Tibial artery (tissue), 4 donors: Measurements from ENCODE around the gene TIMM10.

ENCODE experiments used
- DNase-seq, 2 donors: peaks; one replicate each; pipeline ENCODE4 v3.0.0-alpha.2; 2019
- H3K27ac ChIP-seq, 2 donors: fragments of 200-600 bp; sonication (generic) in 1 of 2; 1 replicate in 1 of 2; 2 replicates in 1 of 2; pipeline ENCODE4 v1.5.1; 2018 to 2019; ENCODE audit warnings: mild to moderate bottlenecking in 1 of 2
- H3K27me3 ChIP-seq, 2 donors: fragments of 200-600 bp; sonication (generic) in 1 of 2; one replicate each; pipeline versions ENCODE4 v1.5.1 to v1.6.0; 2016 to 2019
- H3K36me3 ChIP-seq, 3 donors: fragments of 200-600 bp; sonication (generic) in 2 of 3; one replicate each; pipeline ENCODE4 v1.5.1; 2016 to 2019; ENCODE audit warnings: mild to moderate bottlenecking in 2 of 3
- H3K4me1 ChIP-seq, 4 donors: fragments of 200-600 bp; sonication (generic) in 2 of 4; 1 replicate in 3 of 4; 2 replicates in 1 of 4; pipeline ENCODE4 v1.5.1; 2016 to 2019
- H3K4me3 ChIP-seq, 2 donors: fragments of 200-600 bp; sonication (generic) in 1 of 2; 1 replicate in 1 of 2; 2 replicates in 1 of 2; pipeline ENCODE4 v1.5.1; 2018 to 2019; ENCODE audit warnings: mild to moderate bottlenecking in 2 of 2
- H3K9me3 ChIP-seq, 3 donors: fragments of 200-600 bp; sonication (generic) in 1 of 3; one replicate each; pipeline ENCODE4 v1.5.1; 2016 to 2019
- CTCF ChIP-seq, 2 experiments: fragments of 200-600 bp in 1 of 2; fragments of 450-650 bp in 1 of 2; IDR thresholded peaks; one replicate each; pipeline ENCODE4 v1.5.1; 2017 to 2019; ENCODE audit warnings: antibody characterized with exemption in 2 of 2, mild to moderate bottlenecking in 1 of 2, moderate library complexity in 1 of 2
- intact Hi-C: fragments of 100-400 bp; cut with DNase I; formaldehyde crosslinking; loops from one replicate; pipeline ENCODE4 v1.15.0; 2023; ENCODE audit warnings: low total_unique reads

The TIMM10 gene

DNA sequence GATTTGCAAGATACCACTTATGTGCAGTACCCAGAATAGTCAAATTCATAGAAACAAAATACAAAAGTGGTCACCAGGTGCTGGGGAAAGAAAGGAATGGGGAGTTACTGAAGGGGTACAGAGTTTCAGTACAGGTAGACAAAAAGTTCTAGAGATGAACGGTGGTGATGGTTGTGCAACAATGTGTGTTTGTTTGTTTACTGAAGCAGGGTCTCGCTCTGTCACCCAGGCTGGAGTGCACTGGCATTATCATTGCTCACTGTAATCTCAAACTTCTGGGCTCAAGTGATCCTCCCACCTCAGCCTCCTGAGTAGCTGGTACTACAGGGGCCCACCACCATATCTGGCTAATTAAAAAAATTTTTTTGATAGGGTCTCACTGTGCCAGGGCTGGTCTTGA is 24.8 kb upstream of the TIMM10 start:
- H3K27me3 ChIP-seq: no peaks in the 10 kb centered on the region
- no peak for DNase-seq
- intact Hi-C loops: no loop called here
- no peaks in the 10 kb centered on the region for H3K9me3 ChIP-seq
- TF ChIP-seq CTCF (IDR thresholded peaks at IDR 0.05): no peak
- no peak overlapping the region for H3K4me3 ChIP-seq
- H3K27ac ChIP-seq: no peak overlapping the region
- peaks cover 48 to 97% (median 85%) of the 10 kb centered on the region in 3 donors for H3K36me3 ChIP-seq
- H3K4me1 ChIP-seq: no peaks in the 10 kb centered on the region

GRCh38 chr11:57552479-57552878 is 21.9 kb upstream of the TIMM10 start:
- Histone ChIP-seq H3K9me3 (no peaks in the 10 kb centered on the region), H3K4me3 (no peak overlapping the region), H3K4me1 (no peaks in the 10 kb centered on the region), H3K27me3 (no peaks in the 10 kb centered on the region), H3K27ac (no peak overlapping the region), H3K36me3 (peaks cover 48 to 100% (median 90%) of the 10 kb centered on the region in 3 donors)
- no peak for DNase-seq
- intact Hi-C loops: no loop called here
- no peak for TF ChIP-seq CTCF (IDR thresholded peaks at IDR 0.05)

DNA sequence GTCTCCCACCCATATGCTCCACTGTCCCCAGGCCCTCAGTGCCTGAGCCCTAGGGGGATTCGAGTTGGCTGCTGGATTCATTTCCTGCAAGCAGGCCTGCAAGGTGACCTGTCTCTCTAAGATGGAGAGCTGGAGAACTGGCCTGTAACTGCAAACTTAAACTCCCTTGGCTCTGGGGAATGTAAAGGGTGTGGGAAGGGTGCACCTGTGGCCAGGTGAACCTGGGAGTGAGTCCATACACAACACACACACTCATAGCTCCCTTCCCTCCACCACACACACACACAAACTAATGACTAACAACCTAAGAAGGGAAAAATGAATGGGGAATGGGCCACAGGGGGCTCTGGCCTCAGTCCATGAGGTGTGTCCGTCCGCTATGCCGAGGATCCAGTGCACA is 21.4 kb upstream of the TIMM10 start:
- DNase-seq: no peak
- no peak for TF ChIP-seq CTCF (IDR thresholded peaks at IDR 0.05)
- peaks cover 47 to 95% (median 89%) of the 10 kb centered on the region in 3 donors for H3K36me3 ChIP-seq
- H3K4me1 ChIP-seq: no peaks in the 10 kb centered on the region
- no peaks in the 10 kb centered on the region for H3K9me3 ChIP-seq
- H3K4me3 ChIP-seq: no peak overlapping the region
- no peak overlapping the region for H3K27ac ChIP-seq
- no peaks in the 10 kb centered on the region for H3K27me3 ChIP-seq
- intact Hi-C loops: no loop called here

DNA sequence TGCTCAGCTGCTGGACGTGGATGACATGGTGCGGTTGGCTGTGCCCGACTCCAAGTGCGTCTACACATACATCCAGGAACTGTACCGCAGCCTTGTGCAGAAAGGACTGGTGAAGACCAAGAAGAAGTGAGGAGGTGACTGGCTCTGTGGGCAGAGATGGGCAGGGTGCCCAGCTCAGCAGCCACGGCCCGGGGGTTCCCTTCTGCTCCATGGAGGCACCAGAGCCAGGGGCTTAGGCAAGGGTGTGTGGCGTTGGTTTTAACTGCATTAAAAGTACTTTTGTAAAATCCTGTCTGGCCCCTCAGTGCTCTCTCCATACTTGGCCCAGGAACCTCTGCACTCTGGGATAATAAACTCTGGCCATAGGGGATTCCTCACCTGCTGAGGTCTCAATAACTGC is 19.4 kb upstream of the TIMM10 start:
- intact Hi-C loops: no loop called here
- no peak overlapping the region for H3K4me3 ChIP-seq
- no peak for DNase-seq
- no peaks in the 10 kb centered on the region for H3K27me3 ChIP-seq
- no peaks in the 10 kb centered on the region for H3K9me3 ChIP-seq
- H3K4me1 ChIP-seq: no peaks in the 10 kb centered on the region
- peaks cover 47 to 86% (median 73%) of the 10 kb centered on the region in 3 donors for H3K36me3 ChIP-seq
- H3K27ac ChIP-seq: no peak overlapping the region
- TF ChIP-seq CTCF (IDR thresholded peaks at IDR 0.05): no peak

GRCh38 chr11:57547854-57548377 is 17.4 kb upstream of the TIMM10 start:
- H3K9me3 ChIP-seq: no peaks in the 10 kb centered on the region
- H3K27me3 ChIP-seq: no peaks in the 10 kb centered on the region
- no peak for DNase-seq
- intact Hi-C loops: no loop called here
- H3K4me1 ChIP-seq: no peaks in the 10 kb centered on the region
- no peak overlapping the region for H3K4me3 ChIP-seq
- no peak overlapping the region for H3K27ac ChIP-seq
- no peak for TF ChIP-seq CTCF (IDR thresholded peaks at IDR 0.05)
- H3K36me3 ChIP-seq: peaks cover 33 to 65% (median 55%) of the 10 kb centered on the region in 3 donors
